GM19372 (cell line): ENCODE measurements around the gene R3HDM2.
A peak's percentile ranks its signal among the peaks of the same experiment; 100 is the strongest.

Experiments
- ATAC-seq: cut with Tn5 transposase; IDR thresholded peaks from one replicate; pipeline ENCODE4 v1.9.1; 2021; ENCODE audit warnings: mild to moderate bottlenecking, low read depth, moderate library complexity; ENCODE audit not compliant: unreplicated experiment

R3HDM2 gene

GRCh38 chr12:57235017-57235727 is 195.7 kb downstream of the R3HDM2 start:
- ATAC-seq = no peak

DNA sequence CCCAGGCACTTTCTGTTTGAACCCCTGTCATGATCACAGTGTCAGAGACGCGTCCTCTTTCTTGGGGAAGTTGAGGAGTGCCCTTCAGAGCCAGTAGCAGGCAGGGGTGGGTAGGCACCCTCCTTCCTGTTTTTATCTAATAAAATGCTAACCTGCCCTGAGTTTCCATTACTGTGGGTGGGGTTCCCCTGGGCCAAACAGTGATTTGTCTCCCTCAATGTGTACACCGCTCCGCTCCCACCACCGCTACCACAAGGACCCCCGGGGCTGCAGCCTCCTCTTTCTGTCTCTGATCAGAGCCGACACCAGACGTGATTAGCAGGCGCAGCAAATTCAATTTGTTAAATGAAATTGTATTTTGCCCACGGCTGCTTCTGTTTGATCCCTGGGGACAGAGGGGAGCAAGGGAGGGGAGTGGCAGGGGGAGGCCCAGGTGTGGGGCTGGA is 196.2 kb downstream of the R3HDM2 start:
- ATAC-seq = no peak

DNA sequence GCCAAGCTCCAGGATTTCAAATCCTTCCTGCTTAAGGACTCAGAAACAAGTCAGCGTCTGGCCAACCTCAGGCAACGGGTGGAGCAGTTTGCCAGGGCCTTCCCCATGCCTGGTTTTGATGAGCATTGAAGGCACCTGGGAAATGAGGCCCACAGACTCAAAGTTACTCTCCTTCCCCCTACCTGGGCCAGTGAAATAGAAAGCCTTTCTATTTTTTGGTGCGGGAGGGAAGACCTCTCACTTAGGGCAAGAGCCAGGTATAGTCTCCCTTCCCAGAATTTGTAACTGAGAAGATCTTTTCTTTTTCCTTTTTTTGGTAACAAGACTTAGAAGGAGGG is 196.6 kb downstream of the R3HDM2 start:
- ATAC-seq = no peak

- no peak for ATAC-seq
These were observed 197.2 kb downstream of the R3HDM2 start for GRCh38 chr12:57233357-57234232.

DNA sequence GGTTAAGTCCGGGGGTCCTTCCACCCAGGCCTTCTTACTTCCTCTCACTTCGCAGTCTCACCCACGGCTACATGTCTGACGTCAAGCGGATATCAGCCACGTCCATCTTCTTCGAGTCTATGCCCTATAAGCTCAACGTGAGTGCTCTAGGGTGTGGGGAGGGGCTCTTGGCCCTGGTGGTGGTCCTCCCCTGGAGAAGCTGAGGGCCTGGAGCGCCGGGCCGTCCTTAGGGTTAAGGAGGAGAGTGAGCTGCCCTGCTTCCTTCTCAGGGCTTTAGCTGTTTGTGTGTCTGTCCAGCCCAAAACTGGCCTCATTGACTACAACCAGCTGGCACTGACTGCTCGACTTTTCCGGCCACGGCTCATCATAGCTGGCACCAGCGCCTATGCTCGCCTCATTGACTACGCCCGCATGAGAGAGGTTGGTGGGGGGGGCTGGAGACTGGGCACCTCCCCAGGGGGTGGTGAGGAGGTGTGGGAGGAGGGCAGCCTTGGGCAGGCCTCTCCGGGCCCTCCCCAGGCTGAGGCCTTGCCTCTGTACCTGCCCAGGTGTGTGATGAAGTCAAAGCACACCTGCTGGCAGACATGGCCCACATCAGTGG is 198.6 kb downstream of the R3HDM2 start:
- ATAC-seq = no peak

- no peak for ATAC-seq
These were observed 199.4 kb downstream of the R3HDM2 start for GRCh38 chr12:57231276-57232021.

DNA sequence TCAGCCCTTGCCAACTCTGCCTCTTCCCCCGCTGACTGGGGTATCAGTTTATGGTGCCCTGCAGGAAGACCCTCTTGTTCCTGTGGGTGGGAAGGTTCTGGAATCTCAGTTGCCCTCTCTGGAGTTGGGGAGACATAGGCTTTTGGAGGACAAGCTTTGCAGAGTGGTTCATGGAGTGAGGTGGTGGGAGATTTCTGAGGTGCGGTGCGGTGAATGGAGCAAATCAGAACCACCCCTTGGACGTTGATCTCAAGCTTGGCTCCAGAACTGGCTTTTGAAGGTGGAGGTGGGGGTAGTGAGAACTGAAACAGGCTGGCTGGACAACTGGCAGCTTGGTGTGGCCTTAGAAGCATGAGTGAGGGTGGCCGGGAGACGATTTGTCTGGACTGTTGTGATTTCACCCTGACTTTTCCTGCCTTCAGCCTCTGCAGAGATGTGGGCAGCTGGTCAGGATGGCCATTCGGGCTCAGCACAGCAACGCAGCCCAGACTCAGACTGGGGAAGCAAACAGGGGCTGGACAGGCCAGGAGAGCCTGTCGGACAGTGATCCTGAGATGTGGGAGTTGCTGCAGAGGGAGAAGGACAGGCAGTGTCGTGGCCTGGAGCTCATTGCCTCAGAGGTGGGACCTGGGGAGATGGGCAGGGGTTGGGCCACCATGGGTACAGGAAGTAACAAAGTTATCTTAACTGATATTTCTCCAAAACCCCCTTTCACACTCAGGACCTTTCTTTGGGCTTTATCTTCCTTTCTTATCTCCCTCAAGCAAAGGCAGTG is 200.3 kb downstream of the R3HDM2 start:
- ATAC-seq = no peak

DNA sequence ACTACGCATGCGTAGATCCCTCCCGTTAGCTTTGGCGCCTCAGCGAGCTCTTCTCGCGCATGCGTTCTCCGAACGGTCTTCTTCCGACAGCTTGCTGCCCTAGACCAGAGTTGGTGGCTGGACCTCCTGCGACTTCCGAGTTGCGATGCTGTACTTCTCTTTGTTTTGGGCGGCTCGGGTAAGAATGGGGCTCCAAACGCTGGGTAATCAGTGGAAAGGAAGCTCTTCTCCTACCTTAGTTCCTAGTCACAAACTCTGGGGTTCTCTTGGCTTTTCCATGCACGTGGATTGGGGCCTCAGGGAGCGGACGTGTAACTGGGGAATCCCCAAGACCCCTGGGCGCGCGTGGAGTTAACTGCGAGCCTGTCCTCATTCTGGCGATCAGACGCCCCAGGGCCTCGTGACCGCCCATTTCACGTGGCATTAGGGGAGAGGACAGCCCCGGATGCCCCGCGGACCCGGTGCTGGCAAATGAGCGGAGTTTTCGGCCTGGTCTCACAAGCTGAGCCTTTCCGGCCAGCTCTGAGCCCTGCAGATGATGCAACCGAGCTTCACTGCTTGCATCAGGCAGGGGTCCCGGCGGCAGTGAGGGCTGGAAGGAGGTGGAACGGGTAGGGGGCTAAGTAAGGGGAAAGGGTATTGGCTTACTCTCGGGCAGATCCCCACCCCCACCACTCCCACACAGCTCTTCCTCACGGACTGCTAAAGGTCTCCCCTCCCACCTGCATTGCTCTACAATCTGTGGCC is 201.0 kb downstream of the R3HDM2 start, which contains the start of gene SHMT2:
Gene SHMT2 (plus strand): TSS at position 78 of the 747 bp plus-strand sequence. CDS start 68 bp downstream, at position 146.
- peak; percentile 56 for ATAC-seq

DNA sequence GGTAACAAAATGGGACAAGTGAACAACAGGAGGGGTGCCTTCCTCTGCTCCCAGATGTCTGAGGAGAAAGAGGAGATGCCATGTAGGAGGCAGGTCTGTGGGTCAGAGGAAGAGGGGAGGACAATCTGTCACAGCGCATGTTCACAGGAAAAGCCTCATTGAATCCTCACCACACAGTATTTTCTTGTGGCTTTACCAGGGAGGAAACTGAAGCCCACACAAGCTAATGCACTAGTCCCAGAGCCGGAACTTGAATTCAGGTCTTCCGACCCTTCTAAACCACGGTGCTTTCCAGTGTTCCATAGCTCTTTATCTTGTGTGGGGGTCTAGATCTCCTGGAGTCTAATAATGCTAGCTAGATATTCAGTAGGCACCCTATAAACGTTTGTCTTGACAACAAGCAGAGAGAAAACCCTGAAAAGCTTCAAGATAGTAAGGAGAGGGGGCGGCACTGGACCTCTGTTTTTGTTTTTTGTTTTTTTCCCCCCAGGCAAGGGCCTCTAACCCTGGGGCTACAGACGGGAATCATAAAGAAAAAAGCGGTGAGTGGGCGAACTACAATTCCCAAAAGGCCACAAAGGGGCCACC is 201.7 kb downstream of the R3HDM2 start:
- ATAC-seq = no peak

DNA sequence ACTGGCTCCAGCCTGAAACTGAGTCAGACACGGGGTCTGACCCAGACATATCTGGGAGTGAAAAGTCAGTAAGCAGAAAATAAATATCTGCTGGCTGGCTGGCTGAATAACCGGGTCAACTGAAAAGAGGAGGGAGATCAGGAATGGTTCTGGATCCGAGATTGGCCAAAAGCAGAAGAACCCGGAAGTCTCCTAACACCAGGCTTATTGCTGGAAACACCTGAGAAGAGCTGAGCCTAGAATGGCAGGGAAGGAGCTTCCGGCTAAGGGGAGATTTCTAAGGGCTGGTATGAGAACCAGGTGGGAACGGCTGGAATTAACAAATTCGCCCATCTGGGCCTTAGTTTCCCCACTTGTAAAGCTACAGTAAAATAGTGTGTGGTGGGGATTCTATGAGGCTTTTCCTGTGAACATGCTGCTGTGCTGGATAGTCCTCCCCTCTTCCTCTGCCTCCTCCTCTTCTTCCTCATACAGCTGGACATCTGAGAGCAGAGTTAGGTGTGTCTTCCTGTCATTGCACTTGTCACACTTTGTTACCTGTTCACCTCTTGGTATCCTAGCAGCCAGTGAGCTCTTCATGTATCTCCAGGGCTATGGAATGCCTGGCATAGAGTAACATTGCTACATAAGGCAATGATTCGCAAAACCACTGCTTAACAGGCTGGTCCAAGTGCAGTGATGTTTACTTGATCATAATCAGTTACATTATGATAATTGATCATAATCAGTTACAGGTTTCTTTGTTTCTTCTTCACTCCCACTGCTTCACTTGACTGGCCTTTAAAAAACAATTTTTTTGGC is 203.3 kb downstream of the R3HDM2 start:
- ATAC-seq = no peak

DNA sequence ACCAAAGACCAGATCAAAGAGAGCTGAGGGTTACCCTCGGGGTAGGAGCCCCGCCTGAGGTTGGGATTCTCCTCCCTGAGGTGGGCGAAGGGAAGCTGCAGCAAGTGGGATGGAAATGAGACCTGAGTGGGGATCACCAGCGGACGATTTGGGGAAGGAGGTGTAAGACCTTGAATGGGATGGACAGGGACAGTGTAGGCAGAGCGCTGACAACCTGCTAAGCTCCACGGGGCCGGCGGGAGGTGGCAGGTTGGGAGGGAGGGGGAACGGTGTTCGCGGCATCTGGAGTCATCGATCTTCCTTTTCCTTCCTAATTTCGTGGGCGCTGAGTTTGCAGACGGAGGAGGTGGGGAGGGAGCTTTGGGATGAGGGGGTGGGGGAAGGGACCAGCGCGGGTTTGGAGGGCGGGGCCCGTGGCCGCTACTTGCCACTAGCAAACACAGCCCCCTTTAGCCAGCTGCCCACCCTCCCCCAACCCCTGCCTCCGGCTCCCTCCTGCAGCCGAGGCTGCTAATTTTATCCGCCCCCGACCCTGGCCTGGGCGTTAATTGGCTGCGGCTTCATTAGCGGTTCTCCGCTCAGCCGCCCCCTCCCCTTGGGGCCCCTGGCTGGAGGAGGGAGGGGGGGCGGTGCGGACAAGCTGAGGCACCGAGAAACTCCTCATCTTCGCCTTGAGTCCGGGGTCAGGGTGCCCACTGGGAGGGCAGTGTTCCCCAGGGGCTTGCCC is 204.1 kb downstream of the R3HDM2 start:
- ATAC-seq = no peak

GRCh38 chr12:57225680-57226210 is 205.1 kb downstream of the R3HDM2 start:
- no peak for ATAC-seq

DNA sequence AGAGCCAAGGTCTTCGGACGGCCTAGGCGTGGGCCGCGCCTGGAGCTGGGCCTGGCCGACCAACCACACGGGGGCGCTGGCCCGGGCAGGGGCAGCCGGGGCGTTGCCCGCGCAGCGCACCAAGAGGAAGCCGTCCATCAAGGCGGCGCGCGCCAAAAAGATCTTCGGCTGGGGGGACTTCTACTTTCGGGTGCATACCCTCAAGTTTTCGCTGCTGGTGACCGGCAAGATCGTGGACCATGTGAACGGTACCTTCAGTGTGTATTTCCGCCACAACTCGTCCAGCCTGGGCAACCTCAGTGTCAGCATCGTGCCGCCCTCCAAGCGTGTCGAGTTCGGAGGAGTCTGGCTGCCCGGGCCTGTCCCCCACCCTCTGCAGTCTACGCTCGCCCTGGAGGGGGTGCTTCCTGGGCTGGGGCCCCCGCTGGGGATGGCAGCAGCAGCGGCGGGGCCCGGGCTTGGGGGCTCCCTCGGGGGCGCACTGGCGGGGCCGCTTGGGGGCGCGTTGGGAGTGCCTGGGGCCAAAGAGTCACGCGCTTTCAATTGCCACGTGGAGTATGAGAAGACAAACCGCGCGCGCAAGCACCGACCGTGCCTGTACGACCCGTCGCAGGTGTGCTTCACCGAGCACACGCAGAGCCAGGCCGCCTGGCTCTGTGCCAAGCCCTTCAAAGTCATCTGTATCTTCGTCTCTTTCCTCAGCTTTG is 205.7 kb downstream of the R3HDM2 start:
- ATAC-seq = no peak

DNA sequence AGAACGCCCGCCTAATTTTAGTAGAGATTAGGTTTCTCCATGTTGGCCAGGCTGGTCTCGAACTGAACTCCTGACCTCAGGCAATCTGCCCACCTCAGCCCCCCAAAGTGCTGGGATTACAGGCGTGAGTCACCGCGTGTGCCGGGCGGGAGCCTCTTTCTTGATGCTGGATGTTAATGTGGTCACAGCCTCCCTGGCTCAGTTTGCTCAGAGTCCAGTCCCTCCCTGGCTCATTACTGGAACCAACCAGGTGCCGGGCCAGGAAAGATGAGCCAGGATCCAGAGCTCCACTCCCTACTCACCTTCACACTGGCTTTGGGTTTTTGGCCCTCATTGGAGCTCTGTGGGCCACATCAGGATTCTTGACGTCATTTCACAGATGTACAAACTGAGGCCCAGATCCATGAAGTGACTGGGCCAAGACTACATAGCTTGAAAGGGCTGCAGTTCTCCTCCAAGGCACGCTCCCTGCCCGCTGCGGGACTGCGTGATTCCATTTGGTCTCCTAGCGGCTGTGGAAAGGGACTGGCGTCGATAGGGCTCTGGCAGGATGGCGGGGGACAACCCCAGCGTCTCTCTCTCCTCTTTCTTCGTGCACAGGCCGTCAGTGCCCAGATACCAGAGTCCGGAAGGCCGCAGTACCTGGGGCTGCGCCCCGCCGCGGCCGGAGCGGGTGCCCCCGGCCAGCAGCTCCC is 206.4 kb downstream of the R3HDM2 start:
- no peak for ATAC-seq

DNA sequence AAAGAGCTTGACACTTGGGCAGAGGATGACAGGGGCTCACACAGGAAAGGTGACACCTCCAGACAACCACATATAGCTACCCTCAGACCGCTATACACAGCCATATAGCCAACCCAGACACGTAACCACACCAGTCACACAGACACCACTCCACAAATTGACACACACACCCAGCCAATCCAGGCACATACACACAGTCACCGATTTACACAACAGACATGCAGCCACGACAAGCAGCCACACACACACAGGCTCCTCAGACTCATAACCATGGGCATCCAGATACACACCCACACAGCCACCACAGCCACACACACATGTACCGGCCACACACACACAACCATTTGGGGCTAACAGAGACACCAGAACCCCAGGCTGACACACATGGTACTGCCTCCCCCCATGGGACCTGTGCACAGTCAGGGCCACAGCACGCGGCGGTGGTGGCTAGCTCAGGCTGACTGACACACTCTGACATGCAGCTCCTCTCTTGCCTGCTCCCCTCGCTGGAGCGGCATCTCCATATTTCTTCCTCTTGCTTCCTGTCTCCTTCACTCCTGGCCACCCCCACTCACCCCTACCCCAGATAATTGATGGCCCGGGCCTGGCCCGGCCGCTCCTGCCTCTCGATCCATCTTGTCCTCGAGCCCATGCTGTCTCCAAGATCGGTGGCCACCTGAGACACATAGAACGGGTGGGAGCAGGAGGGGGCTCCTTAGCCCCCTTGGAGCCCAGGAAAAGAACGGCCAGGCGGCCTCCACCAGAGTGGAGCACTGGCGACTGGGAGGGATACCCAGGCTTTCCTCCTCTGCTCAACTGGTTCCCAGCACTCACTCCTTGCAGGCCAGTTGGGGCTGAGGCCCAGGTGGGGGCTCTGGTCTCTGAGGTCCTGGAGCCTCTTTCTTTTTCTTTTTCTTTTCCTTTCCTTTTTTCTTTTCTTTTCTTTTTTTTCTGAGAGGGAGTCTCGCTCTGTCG is 207.4 kb downstream of the R3HDM2 start:
- no peak for ATAC-seq
